SU-DHL-6 (cell line): ENCODE data around the gene NUDT21.

ENCODE experiments used
- H2AFZ ChIP-seq: fragments of 200-600 bp; sonication (generic); 2 replicates; pipeline ENCODE4 v1.6.1; 2014; ENCODE audit warnings: low read depth, mild to moderate bottlenecking, moderate library complexity, mixed read lengths, antibody characterized with exemption, low read length; ENCODE audit not compliant: severe bottlenecking
- H3F3A ChIP-seq: fragments of 200-600 bp; shearing (Covaris generic); 2 replicates; pipeline ENCODE4 v1.6.0; 2016; ENCODE audit warnings: antibody characterized with exemption, mild to moderate bottlenecking; ENCODE audit not compliant: insufficient read depth
- H3K27ac ChIP-seq: fragments of 200-600 bp; sonication (generic); 2 replicates; pipeline ENCODE4 v1.5.1; 2016; ENCODE audit warnings: low read depth, mild to moderate bottlenecking, low read length, moderate library complexity, mixed read lengths
- H3K27me3 ChIP-seq: fragments of 200-600 bp; sonication (generic), shearing (Covaris generic); 2 replicates; pipeline ENCODE4 v1.6.0; 2014; ENCODE audit warnings: mild to moderate bottlenecking, low read length
- H3K36me3 ChIP-seq: fragments of 200-600 bp; sonication (generic); 2 replicates; pipeline ENCODE4 v1.6.1; 2014; ENCODE audit warnings: mild to moderate bottlenecking, low read length, mixed read lengths
- H3K4me2 ChIP-seq: fragments of 300-600, 200-600 bp; shearing (Covaris generic), sonication (generic); 2 replicates; pipeline ENCODE4 v1.6.0; 2014; ENCODE audit warnings: low read length, low read depth, mild to moderate bottlenecking; ENCODE audit not compliant: poor library complexity, severe bottlenecking
- H3K4me3 ChIP-seq: fragments of 200-600 bp; sonication (generic); 2 replicates; pipeline ENCODE4 v1.5.1; 2014; ENCODE audit warnings: antibody characterized with exemption, low read length, mild to moderate bottlenecking, mixed read lengths; ENCODE audit not compliant: insufficient read depth, poor library complexity, severe bottlenecking
- H3K79me2 ChIP-seq: fragments of 200-600 bp; sonication (generic); 2 replicates; pipeline ENCODE4 v1.6.1; 2014; ENCODE audit warnings: mild to moderate bottlenecking, low read length, moderate library complexity; ENCODE audit not compliant: insufficient read depth
- H3K9ac ChIP-seq: fragments of 200-600 bp; sonication (generic); 2 replicates; pipeline ENCODE4 v1.7.0; 2014; ENCODE audit warnings: mild to moderate bottlenecking, low read length
- H3K9me2 ChIP-seq: fragments of 200-600 bp; sonication (generic); replicated peaks from 2 replicates; pipeline ENCODE4 v1.6.1; 2014; ENCODE audit warnings: low read length; ENCODE audit not compliant: insufficient read depth
- H3K9me3 ChIP-seq: fragments of 200-600 bp; sonication (generic); 2 replicates; pipeline ENCODE4 v1.6.1; 2014; ENCODE audit warnings: low read length, mixed read lengths; ENCODE audit not compliant: insufficient read depth
- H4K20me1 ChIP-seq: fragments of 200-600 bp; sonication (generic); 2 replicates; pipeline ENCODE4 v1.6.1; 2014; ENCODE audit warnings: low read depth, mild to moderate bottlenecking, antibody characterized with exemption, low read length, moderate library complexity, mixed read lengths
- CTCF ChIP-seq: fragments of 200-600 bp; sonication (generic); IDR thresholded peaks from one replicate; pipeline ENCODE4 v1.5.1; 2017; ENCODE audit warnings: antibody characterized with exemption, mild to moderate bottlenecking, low read length, moderate library complexity; ENCODE audit not compliant: insufficient read depth, poor library complexity, severe bottlenecking
- EZH2phosphoT487 ChIP-seq: fragments of 200-600 bp; sonication (generic), shearing (Covaris generic); conservative IDR thresholded peaks from 2 replicates; pipeline ENCODE4 v1.6.1; 2018; ENCODE audit warnings: mild to moderate bottlenecking, antibody characterized with exemption, low read length, moderate library complexity, mixed read lengths

The NUDT21 gene

GRCh38 chr16:56479469-56479868, 28.3 kb upstream of the NUDT21 start:
- Histone ChIP-seq H3F3A (no peaks in the 10 kb centered on the region), H4K20me1 (no peaks in the 10 kb centered on the region), H3K9ac (no peak overlapping the region), H3K27me3 (no peaks in the 10 kb centered on the region), H3K9me2 (no peaks in the 10 kb centered on the region), H3K27ac (no peak overlapping the region), H3K79me2 (no peaks in the 10 kb centered on the region), H3K4me3 (no peak overlapping the region), H2AFZ (no peak overlapping the region), H3K4me2 (no peak overlapping the region), H3K9me3 (no peaks in the 10 kb centered on the region), H3K36me3 (peaks cover 31% of the 10 kb centered on the region)
- TF ChIP-seq EZH2phosphoT487 (no peak), CTCF (no peak)

GRCh38 chr16:56478281-56479049, 27.3 kb upstream of the NUDT21 start:
- H3K9me3 ChIP-seq, result no peaks in the 10 kb centered on the region
- no peaks in the 10 kb centered on the region for H3K9me2 ChIP-seq
- H4K20me1 ChIP-seq, result no peaks in the 10 kb centered on the region
- no peaks in the 10 kb centered on the region for H3K79me2 ChIP-seq
- peaks cover 28% of the 10 kb centered on the region for H3K36me3 ChIP-seq
- H3K27me3 ChIP-seq, result no peaks in the 10 kb centered on the region
- no peak overlapping the region for H3K4me3 ChIP-seq
- no peak overlapping the region for H3K4me2 ChIP-seq
- no peaks in the 10 kb centered on the region for H3F3A ChIP-seq
- no peak overlapping the region for H3K9ac ChIP-seq
- H2AFZ ChIP-seq, result no peak overlapping the region
- TF ChIP-seq CTCF (no peak), EZH2phosphoT487 (no peak)
- no peak overlapping the region for H3K27ac ChIP-seq

- Histone ChIP-seq H3K4me2 (no peak overlapping the region), H4K20me1 (no peaks in the 10 kb centered on the region), H3K9me3 (no peaks in the 10 kb centered on the region), H3F3A (no peaks in the 10 kb centered on the region), H3K27ac (no peak overlapping the region), H2AFZ (no peak overlapping the region), H3K9me2 (no peaks in the 10 kb centered on the region), H3K79me2 (no peaks in the 10 kb centered on the region), H3K27me3 (no peaks in the 10 kb centered on the region), H3K36me3 (peaks cover 32% of the 10 kb centered on the region), H3K9ac (no peak overlapping the region), H3K4me3 (no peak overlapping the region)
- no peak for TF ChIP-seq EZH2phosphoT487
- TF ChIP-seq CTCF, result no peak
These were observed 26.2 kb upstream of the NUDT21 start for GRCh38 chr16:56477096-56477878.
